Measurements from ENCODE around the gene GDAP1L1.
"Not testable (repeated sequence)": the region's sequence is repeated elsewhere in the genome, so short reads cannot be mapped to it uniquely, and the experiment has no call there.

The GDAP1L1 gene

DNA sequence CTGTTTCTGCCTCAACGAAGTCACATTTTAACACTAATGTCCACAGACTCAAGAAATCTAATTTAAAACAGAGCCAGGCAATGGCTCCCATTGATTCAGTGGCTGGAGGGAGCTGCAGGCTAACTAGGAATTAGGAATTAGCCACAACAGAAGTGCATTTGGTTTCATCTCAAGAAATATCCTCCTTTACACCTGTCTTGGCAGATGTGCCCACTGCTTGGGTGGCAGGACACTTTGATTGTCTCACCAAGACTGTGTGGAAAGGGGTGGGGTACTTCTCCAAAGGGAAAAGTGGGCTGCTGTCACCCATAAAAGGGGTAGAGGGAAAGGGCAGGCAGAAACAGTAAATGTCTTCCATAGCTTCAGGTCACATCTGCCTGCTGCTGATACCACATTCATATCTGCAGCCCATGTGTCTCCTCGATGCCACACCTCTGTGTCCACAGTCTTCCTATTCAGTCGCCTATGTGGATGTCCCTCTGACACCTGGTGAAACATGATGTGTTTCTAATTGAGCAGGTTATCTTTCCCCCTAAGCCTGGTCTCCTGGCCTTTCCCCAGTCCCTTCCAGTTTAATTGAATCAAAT, 25.6 kb upstream of the GDAP1L1 start:
- DNase-seq: no peak

- DNase-seq: no peak
Measured at GRCh38 chr20:44222027-44222426, 25.1 kb upstream of the GDAP1L1 start.

GRCh38 chr20:44222633-44223368, 24.3 kb upstream of the GDAP1L1 start:
- DNase-seq: no peak

DNA sequence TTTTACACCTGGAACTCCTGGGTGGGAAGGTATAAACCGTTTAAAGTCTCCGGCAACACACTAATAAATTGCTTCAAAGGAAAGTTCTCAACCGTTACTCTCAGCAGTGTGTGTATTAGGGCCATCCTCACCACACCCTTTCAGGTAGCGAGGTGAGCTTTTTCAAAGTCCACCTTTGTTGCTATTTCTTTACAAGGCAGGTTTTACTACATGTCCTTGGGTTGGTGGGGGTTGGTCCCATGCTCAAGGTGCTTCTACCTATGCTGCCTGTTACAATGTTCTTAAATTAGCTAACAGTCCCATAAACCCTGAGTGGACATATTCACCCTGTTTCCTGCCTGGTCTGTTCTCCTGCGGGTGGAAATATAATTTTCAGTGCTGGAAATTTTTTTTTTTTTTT, 23.4 kb upstream of the GDAP1L1 start:
- no peak for DNase-seq

DNA sequence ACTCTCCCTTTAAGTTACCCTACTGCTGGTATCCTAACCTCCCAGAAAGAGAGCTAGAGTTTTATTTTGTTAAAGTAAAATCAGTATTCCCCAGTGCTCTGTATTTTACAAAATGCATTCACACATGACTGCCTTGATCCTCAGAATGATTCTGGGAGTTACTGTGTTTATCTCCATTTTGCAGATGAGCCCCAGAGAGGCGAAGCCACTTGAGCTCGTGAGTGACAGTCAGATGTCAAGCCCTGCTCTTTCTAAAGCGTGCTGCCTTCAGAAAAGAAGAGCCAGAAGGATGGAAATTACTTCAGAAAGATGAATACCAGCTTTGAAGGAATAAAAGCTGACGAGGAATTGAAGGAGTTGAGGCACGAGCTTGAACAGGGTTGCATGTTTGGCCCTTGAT, 22.5 kb upstream of the GDAP1L1 start:
- DNase-seq: no peak

DNA sequence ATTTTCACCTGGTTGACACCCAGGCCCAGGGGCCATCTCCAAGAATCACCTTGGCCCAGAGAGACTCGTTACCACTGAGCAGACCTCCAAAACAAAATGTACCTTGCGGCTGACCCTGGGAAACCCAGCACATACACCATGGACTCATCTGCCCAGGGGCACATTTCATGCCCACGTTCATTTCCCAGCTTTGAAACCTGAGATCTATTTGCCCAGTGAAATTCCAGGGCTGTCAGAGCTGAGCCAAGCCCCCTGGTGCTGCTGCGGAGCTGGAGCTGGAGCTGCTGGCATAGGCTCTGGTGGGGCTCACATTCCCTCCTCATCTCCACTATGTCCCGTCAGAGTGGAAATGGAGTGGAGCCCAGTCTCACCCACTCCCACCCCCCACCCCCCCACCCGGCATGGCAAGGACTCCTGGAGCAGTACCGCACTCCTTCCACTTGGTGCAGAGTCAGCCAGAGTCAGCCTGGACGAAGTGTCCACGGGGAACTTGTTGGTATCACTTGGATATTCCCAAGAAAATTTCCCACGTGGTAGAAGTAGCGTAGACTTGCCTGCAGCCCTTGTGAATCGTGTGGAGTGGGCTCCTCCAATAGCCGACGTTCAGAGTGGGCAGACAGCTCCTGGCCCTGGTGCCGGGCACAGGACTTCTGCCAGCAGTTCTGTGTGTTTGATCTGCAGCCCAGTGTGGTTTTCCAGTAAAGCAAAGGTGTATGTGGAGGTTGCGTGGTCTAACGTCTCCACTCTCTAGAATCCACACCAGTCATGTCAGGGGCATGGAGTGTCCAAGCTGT, 18.4 kb upstream of the GDAP1L1 start:
- DNase-seq: no peak

DNA sequence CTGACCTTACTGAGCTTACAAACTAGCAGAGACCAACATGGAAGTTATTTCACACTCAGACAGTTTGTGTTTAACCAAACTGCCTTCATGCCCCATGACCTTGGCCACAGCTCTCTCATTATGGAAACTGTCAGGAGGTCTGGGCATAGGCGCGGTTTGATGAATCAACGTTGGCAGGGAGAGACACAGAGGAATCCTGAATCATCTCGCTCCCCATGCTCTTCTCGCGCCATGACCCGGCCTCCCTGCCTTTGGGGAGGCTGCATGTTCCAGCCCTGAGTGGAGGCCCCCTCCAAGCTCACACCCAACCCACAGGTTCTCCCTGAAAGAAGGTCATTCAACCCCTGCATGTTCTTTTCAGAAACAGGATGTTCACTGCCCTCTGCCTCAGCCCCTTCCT, 15.9 kb upstream of the GDAP1L1 start:
- no peak for DNase-seq

DNA sequence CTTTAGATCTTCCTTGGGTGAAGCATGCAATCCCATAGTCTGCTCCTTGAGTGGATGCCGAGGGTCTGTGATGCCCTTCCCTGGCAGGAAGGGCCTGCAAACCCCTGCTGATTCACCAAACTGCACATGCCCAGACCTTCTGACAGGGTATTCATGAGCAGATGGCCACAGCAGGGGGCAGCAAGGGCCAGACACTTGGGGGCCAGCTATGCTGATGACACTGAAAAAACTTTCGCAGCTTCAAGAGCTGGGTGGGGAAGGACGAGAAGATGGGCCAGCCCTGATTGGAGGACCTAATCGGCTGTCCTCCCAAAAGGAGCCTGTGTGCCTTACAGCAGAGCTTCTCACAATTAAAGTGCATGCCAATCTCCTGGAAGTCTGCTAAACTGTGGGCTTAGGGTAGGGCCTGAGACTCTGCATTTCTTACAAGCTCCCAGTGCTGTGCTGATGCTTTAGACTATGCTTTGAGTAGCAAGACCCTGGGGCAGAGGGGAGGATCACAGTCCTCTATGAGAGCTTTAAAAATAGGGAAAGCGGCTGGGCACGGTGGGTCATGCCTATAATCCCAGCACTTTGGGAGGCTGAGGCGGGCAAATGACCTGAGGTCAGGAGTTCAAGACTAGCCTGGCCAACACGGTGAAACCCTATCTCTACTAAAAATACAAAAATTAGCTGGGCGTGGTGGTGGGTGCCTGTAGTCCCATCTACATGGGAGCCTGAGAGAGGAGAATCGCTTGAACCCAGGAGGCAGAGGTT, 15.2 kb upstream of the GDAP1L1 start:
- no peak for DNase-seq

DNA sequence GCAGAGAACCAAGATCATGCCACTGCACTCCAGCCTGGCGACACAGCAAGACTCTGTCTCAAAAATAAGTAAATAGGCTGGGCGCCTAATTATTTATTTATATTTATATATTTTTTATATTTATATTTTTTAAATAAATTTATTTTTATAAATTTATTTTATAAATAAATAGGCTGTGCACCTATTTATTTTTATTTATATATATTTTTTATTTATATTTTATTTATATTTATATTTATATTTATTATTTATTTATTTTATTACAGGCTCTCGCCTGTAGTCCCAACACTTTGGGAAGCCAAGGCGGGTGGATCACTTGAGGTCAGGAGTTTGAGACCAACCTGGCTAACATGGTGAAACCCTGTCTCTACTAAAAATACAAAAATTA, 14.6 kb upstream of the GDAP1L1 start:
- not testable (repeated sequence) for DNase-seq

GRCh38 chr20:44233436-44234016, 13.6 kb upstream of the GDAP1L1 start:
- no peak for DNase-seq

GRCh38 chr20:44234566-44235317, 12.4 kb upstream of the GDAP1L1 start:
- DNase-seq: no peak

- DNase-seq: no peak
Measured at GRCh38 chr20:44235702-44236101, 11.4 kb upstream of the GDAP1L1 start.

DNA sequence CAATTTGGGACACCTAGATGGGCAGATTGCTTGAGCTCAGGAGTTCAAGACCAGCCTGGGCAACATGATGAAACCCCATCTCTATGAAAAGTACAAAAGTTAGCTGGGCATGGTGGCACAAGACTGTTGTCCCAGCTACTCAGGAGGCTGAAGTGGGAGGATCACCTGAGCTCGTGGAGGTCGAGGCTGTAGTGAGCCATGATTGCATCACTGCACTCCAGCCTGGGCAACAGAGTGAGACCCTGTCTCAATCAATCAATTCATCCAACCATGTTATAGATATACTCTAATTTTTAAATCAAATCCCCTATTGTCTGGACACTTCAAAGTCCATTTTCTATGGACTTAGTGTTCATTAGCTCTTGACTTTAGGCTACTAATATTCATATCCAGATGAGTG, 10.3 kb upstream of the GDAP1L1 start:
- not testable (repeated sequence) for DNase-seq

- no peak for DNase-seq
Measured at GRCh38 chr20:44241796-44242195, 5.3 kb upstream of the GDAP1L1 start.

- no peak for DNase-seq
Measured at GRCh38 chr20:44245977-44246376, 1.1 kb upstream of the GDAP1L1 start.

DNA sequence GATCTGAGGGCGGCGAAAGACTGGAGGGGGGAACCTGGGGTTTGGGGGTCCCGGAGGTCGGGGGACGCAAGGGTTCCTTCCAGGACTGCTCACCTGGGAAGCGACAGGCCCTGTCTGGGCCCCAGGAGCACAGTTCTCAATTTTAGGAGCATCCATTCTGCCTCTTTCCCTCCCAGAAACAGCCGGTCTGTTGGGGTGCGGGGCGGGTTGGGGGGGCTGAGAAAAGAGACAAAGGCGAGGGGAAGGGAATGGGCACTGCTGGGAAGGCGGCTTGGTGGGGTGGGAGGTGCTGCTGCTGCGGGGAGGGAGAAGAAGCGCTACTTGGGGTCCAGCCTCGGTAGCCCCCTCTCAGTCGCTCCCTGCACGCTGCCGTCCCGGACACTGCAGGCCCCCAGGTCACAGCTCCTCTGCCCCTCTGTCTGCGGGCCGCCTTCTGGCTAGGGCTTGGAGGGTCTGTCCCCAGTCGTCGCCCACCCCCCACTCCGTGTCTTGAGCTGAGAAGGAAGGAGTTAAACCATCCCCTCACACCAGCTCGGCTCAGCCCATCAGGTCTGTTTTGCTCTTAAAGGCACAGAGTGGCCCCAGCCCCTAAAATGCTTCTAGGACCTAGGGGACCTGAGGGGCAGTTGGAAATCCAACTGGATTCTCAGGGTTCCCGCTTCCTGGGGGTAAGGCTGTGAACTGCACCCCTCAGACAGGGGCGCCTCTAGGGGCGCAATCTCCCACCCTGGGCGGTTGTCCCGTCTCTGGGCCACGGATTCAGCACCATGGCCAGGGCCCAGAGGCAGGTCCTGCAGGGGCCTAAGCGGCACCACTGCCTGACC, 690 bp downstream of the GDAP1L1 start:
- no peak for DNase-seq

DNA sequence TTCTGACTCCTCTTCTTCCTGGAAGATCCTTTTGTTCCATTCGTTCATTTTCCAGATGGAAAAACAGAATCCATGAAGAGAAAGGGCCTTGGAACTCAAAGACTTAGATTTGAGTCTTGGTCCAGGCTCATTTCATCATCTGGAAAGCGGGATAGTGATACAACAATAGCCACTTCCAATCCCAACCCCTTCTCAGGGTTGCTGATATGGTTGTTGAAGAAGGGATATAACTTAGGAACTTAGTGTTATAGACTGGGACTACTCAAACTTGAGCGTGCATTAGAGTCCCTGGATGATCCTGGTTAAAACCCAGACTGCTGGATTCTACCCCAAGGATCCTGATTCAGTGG, 1.3 kb downstream of the GDAP1L1 start:
- DNase-seq: no peak

DNA sequence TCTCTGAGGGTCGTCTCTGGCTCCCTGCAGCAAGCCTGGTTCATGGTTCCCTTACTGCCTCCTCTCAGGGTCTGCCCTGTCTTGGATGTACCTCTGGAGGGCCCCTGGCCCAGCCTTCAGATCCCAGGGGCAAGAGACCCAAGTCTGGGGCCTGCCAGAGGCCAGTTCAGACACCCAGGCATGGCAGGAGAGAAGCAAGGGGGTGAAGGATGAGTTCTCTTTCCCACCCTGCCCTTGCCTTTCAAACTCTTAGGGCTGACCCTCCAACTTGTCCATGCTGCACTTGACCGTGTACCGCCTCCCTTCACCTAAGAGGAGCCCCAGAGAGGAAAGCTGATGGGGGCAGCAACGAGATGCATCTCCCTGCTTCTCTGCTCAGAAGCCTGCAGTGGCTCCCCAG, 4.2 kb downstream of the GDAP1L1 start:
- DNase-seq: no peak

DNA sequence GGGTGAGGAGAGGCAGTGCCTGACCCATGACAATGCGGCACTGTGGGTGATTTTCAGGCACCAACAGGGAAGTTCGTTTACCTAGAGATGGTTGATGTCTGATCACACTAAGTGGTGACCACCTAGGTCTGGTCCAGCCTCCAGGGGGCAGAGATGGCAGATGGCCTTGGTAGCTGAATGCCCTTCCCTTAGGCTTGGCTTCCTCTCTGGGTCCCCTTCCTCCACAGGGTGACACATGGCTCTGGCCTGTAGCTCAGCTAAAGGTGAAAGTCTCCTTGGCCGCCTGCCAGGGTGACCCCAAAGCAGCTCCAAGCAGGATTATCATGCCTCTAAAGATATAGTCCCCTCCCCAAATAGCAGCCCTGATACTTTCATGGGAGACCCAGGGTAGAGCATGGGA, 6.4 kb downstream of the GDAP1L1 start:
- no peak for DNase-seq

- no peak for DNase-seq
Measured at GRCh38 chr20:44254073-44254472, 7.0 kb downstream of the GDAP1L1 start.

- no peak for DNase-seq
Measured at GRCh38 chr20:44255942-44256341, 8.8 kb downstream of the GDAP1L1 start.
